C4-2B (cell line): ENCODE results near the gene LSM2.

Source experiments
- H3K27ac ChIP-seq: fragments of 450-650 bp; 2 replicates; pipeline ENCODE4 v1.5.1; 2017
- ZFX ChIP-seq: fragments of 450-650 bp; IDR thresholded peaks from 2 replicates; pipeline ENCODE4 v1.6.1; 2017
- TF ChIP-seq, protein P1 (sequence below): fragments of 450-650 bp; conservative IDR thresholded peaks from 2 replicates; pipeline ENCODE4 v1.5.1; 2017; ENCODE audit warnings: mild to moderate bottlenecking

Gene LSM2

DNA sequence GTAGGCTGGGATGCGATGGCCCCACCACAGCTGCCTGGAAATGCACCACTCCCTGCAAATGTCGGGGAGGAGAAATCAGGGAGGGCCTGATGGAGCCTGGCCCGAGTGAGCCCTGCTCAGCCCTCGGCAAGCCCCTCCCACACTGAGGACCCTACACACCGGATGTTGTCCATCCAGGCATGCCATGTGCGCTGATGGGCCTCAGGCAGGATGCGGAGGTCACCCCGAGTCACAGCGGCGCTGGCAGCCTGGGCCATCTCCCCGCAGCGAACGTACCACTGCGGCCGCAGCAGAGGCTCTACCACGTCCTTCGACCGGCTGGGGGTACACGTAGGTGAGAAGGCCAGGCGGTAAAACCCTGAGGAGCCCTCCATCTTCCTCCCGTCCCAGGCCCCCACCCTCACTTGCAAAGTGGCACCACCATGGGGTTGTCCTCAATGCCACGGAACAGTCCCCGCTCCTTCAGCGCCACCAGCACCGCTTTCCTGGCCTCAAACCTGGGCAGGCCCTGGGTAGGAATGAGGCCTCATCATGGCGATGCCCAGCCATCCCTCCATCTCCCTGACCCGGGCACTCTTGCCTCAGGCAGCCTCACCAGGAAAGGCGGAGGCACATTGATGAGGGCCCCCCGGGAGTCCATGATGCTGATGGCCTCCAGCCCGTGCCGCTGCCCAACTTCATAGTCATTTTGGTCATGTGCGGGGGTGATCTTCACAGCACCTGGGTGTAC is 24.5 kb downstream of the LSM2 start:
- H3K27ac ChIP-seq, result no peak overlapping the region
- TF ChIP-seq, protein P1, sequence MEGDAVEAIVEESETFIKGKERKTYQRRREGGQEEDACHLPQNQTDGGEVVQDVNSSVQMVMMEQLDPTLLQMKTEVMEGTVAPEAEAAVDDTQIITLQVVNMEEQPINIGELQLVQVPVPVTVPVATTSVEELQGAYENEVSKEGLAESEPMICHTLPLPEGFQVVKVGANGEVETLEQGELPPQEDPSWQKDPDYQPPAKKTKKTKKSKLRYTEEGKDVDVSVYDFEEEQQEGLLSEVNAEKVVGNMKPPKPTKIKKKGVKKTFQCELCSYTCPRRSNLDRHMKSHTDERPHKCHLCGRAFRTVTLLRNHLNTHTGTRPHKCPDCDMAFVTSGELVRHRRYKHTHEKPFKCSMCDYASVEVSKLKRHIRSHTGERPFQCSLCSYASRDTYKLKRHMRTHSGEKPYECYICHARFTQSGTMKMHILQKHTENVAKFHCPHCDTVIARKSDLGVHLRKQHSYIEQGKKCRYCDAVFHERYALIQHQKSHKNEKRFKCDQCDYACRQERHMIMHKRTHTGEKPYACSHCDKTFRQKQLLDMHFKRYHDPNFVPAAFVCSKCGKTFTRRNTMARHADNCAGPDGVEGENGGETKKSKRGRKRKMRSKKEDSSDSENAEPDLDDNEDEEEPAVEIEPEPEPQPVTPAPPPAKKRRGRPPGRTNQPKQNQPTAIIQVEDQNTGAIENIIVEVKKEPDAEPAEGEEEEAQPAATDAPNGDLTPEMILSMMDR, result no peak
- TF ChIP-seq ZFX, result no peak

DNA sequence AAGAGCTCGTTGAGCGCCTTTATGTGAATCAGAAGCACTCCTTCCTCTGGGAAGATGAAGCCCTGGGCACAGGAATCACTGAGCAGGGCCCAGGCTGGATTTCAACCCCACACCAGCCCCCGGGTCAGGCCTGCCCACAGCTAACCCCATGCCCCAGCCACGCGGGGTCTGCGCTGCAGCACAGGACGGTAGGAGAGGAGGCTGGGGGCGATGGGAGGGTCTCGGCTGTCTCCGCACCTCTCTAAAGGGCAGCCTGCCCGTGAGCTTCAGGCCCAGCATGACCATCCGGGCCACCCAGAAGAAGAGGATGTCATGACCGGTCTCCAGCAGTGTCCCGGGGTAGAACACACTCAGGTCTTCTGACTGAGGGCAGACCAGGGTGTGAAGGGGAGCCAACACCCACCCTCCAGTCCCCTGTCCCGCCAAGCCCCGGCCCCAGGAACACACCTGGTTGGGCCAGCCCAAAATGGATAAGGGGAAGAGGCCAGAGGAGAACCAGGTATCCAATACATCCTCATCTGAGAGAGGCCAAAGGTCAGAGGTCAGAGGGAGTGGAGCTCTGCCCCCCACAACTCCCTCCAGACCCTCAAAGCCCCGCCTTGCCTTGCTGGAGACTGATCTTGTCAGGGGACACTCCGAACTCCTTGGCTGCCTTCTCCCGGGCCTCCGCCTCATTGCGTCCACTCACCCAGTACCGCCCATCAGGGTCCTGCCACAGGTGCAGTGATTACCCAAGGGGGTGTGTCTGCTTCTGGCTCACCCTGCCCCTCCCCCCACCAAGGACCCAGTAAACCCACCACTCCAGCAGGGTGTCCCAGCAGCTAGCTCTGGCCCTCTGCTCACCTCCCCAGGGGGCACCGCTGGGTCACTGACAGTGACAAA is 25.3 kb downstream of the LSM2 start:
- H3K27ac ChIP-seq, result no peak overlapping the region
- no peak for TF ChIP-seq ZFX
- TF ChIP-seq, protein P1, result no peak

DNA sequence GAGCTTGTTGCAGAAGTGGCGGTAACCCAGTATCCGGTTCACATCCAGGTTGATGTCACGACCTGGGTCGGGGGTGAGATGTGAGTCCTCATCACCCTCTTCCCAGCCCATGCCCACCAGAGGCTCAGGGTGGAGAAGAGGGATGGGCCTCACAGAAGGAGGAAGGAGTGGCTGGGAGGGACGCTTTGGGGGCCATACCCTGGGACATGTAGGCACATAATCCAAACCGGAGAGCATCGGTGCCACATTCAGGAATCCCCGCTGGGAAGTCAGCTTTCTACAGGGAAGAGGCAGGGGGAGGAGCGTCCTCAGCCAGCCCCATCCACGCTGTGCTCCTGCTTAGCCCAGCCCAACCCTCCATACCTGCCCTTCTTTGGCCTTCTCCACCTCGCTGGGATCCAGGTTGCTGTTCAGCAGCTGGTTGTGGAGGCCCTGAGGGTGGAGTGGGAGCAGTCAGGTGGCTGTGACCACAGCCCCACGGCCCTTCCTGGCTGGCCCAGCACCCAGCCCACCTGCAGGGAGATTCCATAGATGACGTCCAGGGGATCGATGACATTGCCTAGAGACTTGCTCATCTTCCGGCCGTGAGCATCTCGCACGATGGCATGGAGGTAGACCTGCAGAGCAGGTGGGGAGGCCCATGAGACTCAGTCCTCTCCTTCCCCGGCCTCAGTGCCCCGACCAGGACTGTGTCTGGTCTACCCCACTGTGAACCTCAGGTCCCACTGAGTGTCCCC is 26.1 kb downstream of the LSM2 start:
- TF ChIP-seq ZFX, result no peak
- TF ChIP-seq, protein P1, result no peak
- H3K27ac ChIP-seq, result no peak overlapping the region

DNA sequence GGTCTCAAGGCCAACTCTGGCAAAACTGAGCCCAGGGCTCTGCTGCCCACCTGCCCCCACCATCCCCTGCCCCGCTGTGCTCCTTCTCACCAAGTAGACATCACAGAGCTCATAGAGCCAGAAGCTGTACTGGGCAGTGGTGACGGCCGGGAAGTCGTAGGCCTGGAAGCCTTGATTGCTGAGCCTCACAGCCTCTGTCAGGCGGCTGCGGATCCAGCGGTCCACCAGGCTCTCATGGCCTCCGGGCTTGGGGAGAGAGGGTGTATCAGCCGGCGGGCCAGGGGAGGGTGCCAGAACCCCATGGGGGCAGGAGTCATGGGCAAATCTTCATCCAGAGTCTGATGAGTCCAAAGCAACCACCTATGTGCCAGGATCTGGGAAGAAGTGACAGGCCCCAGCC is 26.9 kb downstream of the LSM2 start:
- no peak for TF ChIP-seq ZFX
- TF ChIP-seq, protein P1, result no peak
- H3K27ac ChIP-seq, result no peak overlapping the region

DNA sequence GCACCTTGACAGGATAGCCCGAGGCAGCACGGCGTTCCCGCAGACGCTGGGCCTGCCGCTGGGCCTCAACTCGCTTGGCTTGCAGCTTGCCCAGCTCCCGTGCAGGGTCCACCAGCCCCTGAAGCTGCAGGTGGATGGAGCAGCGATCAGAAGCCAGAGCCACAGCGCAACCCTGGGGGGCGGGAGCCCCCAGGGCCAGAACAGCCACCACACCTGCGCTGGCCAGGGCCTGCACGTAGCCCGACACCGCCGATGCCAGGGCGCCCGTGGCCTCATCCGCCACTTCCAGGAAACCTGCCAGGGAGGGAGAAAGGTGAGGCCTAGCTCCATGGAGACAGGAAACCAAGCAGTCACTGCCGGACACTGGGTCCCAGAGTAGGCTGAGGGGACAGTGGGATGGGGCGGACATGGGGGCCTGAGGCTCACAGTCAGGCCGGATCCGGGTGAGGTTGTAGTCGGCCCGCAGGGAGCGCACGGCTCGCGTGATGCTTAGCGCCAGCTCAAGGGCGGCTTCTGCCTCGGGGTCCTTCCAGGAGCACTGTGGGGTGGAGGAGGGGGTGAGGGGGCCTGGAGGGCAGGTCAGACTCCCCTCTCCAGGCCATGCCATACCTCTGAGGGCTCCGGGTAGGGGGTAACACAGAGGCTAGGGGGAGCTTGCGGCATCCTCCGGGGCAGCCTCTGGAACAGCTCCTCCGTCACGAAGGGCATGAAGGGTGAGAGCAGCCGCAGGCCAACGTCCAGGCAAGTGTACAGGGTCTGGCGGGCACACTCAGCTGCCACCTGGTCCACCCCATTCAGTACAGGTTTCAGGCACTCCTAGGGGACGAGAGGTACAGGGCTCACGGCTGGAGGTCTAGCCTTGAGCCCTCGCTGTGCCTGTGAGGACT is 27.5 kb downstream of the LSM2 start:
- H3K27ac ChIP-seq, result no peak overlapping the region
- TF ChIP-seq, protein P1, result no peak
- TF ChIP-seq ZFX, result no peak

DNA sequence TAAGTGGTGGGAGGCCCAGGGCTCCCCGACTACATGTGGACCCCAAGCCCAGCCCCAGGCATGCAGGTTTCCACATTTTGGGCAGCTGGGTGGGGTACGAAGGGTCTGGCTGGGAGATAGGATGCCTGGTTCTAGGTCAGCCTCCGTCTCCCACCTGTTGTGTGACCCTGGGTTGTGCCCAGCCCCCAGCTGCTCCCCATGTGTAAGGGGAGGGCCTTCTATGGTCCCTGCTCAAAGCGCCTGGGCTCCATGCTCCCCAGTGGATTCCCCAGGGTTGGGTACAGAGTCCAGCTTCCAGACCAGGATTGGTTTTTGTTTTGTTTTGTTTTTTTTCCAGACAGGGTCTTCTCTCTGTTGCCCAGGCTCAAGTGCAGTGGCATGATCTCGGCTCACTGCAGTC is 28.6 kb downstream of the LSM2 start:
- H3K27ac ChIP-seq, result no peak overlapping the region
- no peak for TF ChIP-seq ZFX
- TF ChIP-seq, protein P1, result no peak
